IMR-90 (cell line): ENCODE measurements around the gene ARHGEF2. TPM values are rescaled to one million over a fixed set of nuclear protein-coding genes. Genes with fewer than 3 reads are reported as not detected.
A peak's percentile ranks its signal among the peaks of the same experiment; 100 is the strongest.

Source experiments
- ATAC-seq: fragments of 200-7000 bp; cut with Tn5 transposase; 2 replicates; pipeline ENCODE4 v1.9.1; 2020; ENCODE audit warnings: low read depth, mild to moderate bottlenecking, moderate library complexity
- BruUV-seq: library from RNA; stranded (reverse); fragments of 400-500 nt; replicated peaks from 2 replicates; lab custom pipeline; 2021; lab: Mats Ljungman, UMichigan
- CTCF ChIA-PET: fragments of 300-600 bp; formaldehyde crosslinking; extraction: SDS; loops from one replicate; lab custom pipeline; 2021; ENCODE audit warnings: antibody characterized with exemption; lab: Yijun Ruan, JAX
- POLR2A ChIA-PET: fragments of 300-600 bp; sonication (Branson Sonifier 250); formaldehyde crosslinking; loops from one replicate; lab custom pipeline; 2022; ENCODE audit warnings: antibody characterized with exemption; ENCODE audit not compliant: unreplicated experiment; lab: Charles Lee
- DNase-seq: peaks from one replicate; pipeline ENCODE4 v3.0.0; 2013
- H2AFZ ChIP-seq: replicated peaks from 2 replicates; pipeline ENCODE3; 2013; ENCODE audit warnings: low read length, mild to moderate bottlenecking; ENCODE audit not compliant: poor library complexity
- H2AK5ac ChIP-seq: 2 replicates; pipeline ENCODE4 v1.6.1; 2013; ENCODE audit warnings: low read depth, low read length, inconsistent platforms
- H2AK9ac ChIP-seq: replicated peaks from 2 replicates; pipeline ENCODE3; 2013; ENCODE audit warnings: mild to moderate bottlenecking, low read depth, low read length, moderate library complexity; ENCODE audit not compliant: poor library complexity
- H2BK120ac ChIP-seq: 2 replicates; pipeline ENCODE4 v1.6.1; 2013; ENCODE audit warnings: low read depth, low read length, inconsistent platforms
- H2BK15ac ChIP-seq: 3 replicates; pipeline ENCODE4 v1.6.1; 2013; ENCODE audit warnings: low read depth, low read length, inconsistent platforms
- H2BK20ac ChIP-seq: 2 replicates; pipeline ENCODE4 v1.6.1; 2013; ENCODE audit warnings: low read depth, mild to moderate bottlenecking, inconsistent platforms, low read length, moderate library complexity
- H2BK5ac ChIP-seq: 2 replicates; pipeline ENCODE4 v1.6.1; 2013; ENCODE audit warnings: mild to moderate bottlenecking, low read depth, low read length, inconsistent platforms; ENCODE audit not compliant: poor library complexity, severe bottlenecking
- H3K14ac ChIP-seq: replicated peaks from 2 replicates; pipeline ENCODE4 v1.6.1; 2013; ENCODE audit warnings: low read depth, low read length, inconsistent platforms
- H3K18ac ChIP-seq: 2 replicates; pipeline ENCODE4 v1.6.1; 2013; ENCODE audit warnings: low read depth, low read length, control low read depth
- H3K23ac ChIP-seq: 2 replicates; pipeline ENCODE4 v1.6.1; 2013; ENCODE audit warnings: low read depth, low read length, inconsistent platforms
- H3K27ac ChIP-seq: 2 replicates; pipeline ENCODE4 v1.5.1; 2013; ENCODE audit warnings: mild to moderate bottlenecking, control low read depth, low read length; ENCODE audit not compliant: insufficient read depth
- H3K27me3 ChIP-seq: 2 replicates; pipeline ENCODE4 v1.6.1; 2013; ENCODE audit warnings: low read length; ENCODE audit not compliant: control insufficient read depth, insufficient read depth
- H3K36me3 ChIP-seq: 2 replicates; pipeline ENCODE4 v1.6.1; 2013; ENCODE audit warnings: low read length, mixed read lengths; ENCODE audit not compliant: control insufficient read depth, insufficient read depth
- H3K4ac ChIP-seq: 2 replicates; pipeline ENCODE4 v1.6.1; 2013; ENCODE audit warnings: low read depth, low read length, inconsistent platforms
- H3K4me1 ChIP-seq: 2 replicates; pipeline ENCODE4 v1.6.1; 2013; ENCODE audit warnings: low read length, mixed read lengths; ENCODE audit not compliant: control insufficient read depth, insufficient read depth
- H3K4me2 ChIP-seq: 2 replicates; pipeline ENCODE4 v1.6.1; 2013; ENCODE audit warnings: low read depth, mild to moderate bottlenecking, control low read depth, low read length, moderate library complexity
- H3K4me3 ChIP-seq: 2 replicates; pipeline ENCODE4 v1.5.1; 2013; ENCODE audit warnings: low read depth, mild to moderate bottlenecking, control low read depth, low read length, moderate library complexity; ENCODE audit not compliant: insufficient read depth
- H3K56ac ChIP-seq: 2 replicates; pipeline ENCODE4 v1.6.1; 2013; ENCODE audit warnings: low read length, inconsistent platforms; ENCODE audit not compliant: insufficient read depth; ENCODE audit errors: extremely low read depth
- H3K79me1 ChIP-seq, 2 experiments: 2 replicates each; pipeline ENCODE4 v1.6.1; 2013; ENCODE audit warnings: low read length in 2 of 2, inconsistent platforms in 1 of 2, low read depth in 1 of 2
- H3K9ac ChIP-seq: 2 replicates; pipeline ENCODE4 v1.6.1; 2013; ENCODE audit warnings: low read depth, low read length, control low read depth
- H3K9me1 ChIP-seq: 2 replicates; pipeline ENCODE4 v1.6.1; 2013; ENCODE audit warnings: low read length, inconsistent platforms; ENCODE audit not compliant: insufficient read depth
- H3K9me3 ChIP-seq: 2 replicates; pipeline ENCODE4 v1.6.1; 2013; ENCODE audit warnings: low read length; ENCODE audit not compliant: control insufficient read depth, insufficient read depth
- H4K20me1 ChIP-seq: 2 replicates; pipeline ENCODE4 v1.6.1; 2013; ENCODE audit warnings: low read length, inconsistent platforms; ENCODE audit not compliant: insufficient read depth
- H4K5ac ChIP-seq: 2 replicates; pipeline ENCODE4 v1.6.1; 2013; ENCODE audit warnings: mild to moderate bottlenecking, low read depth, low read length, control low read depth
- H4K8ac ChIP-seq, 2 experiments: 2 replicates each; pipeline ENCODE4 v1.6.1; 2013; ENCODE audit warnings: low read depth in 2 of 2, low read length in 2 of 2, control low read depth in 1 of 2, inconsistent platforms in 1 of 2
- H4K91ac ChIP-seq: 2 replicates; pipeline ENCODE4 v1.6.1; 2013; ENCODE audit warnings: low read depth, low read length, inconsistent platforms; ENCODE audit not compliant: insufficient read depth
- CEBPB ChIP-seq: IDR thresholded peaks from 2 replicates; pipeline ENCODE4 v1.6.1; 2012; ENCODE audit warnings: low read depth, low read length, improper control_type of control experiment
- CTCF ChIP-seq: conservative IDR thresholded peaks from 2 replicates; pipeline ENCODE4 v1.5.1; 2012; ENCODE audit warnings: mild to moderate bottlenecking, low read depth, low read length, improper control_type of control experiment
- ELK1 ChIP-seq: fragments of 150-350 bp; IDR thresholded peaks from 2 replicates; pipeline ENCODE4 v1.6.1; 2016; ENCODE audit warnings: low read depth, mild to moderate bottlenecking, low read length, moderate library complexity, borderline replicate concordance
- MAFK ChIP-seq: IDR thresholded peaks from 2 replicates; pipeline ENCODE4 v1.6.1; 2012; ENCODE audit warnings: low read depth, low read length, improper control_type of control experiment
- MAZ ChIP-seq: IDR thresholded peaks from 2 replicates; pipeline ENCODE4 v1.6.1; 2012; ENCODE audit warnings: low read depth, mild to moderate bottlenecking, low read length, improper control_type of control experiment, moderate library complexity, borderline replicate concordance
- RAD21 ChIP-seq: IDR thresholded peaks from 2 replicates; pipeline ENCODE4 v1.6.1; 2012; ENCODE audit warnings: low read length, improper control_type of control experiment
- RCOR1 ChIP-seq: IDR thresholded peaks from 2 replicates; pipeline ENCODE4 v1.6.1; 2012; ENCODE audit warnings: mild to moderate bottlenecking, low read length, improper control_type of control experiment; ENCODE audit not compliant: insufficient replicate concordance
- RFX5 ChIP-seq: IDR thresholded peaks from 2 replicates; pipeline ENCODE4 v1.8.0; 2012; ENCODE audit warnings: low read depth, mild to moderate bottlenecking, low read length, moderate library complexity
- USF2 ChIP-seq: fragments of 150-350 bp; IDR thresholded peaks from 2 replicates; pipeline ENCODE4 v1.6.1; 2017; ENCODE audit warnings: mild to moderate bottlenecking, antibody characterized with exemption, low read length, low read depth
- WGBS, 2 experiments: methylation state at CpG; one replicate each; pipeline versions ENCODE4 v1.1.5 to v1.1.7; 2013; ENCODE audit warnings: missing lambda C conversion rate in 2 of 2; ENCODE audit not compliant: insufficient read length in 1 of 2; ENCODE audit errors: extremely low coverage in 2 of 2; 5-methylcytosine and 5-hydroxymethylcytosine counted together
- dilution Hi-C: fragments of 300-500 bp; cut with HindIII; formaldehyde crosslinking; loops from one replicate; pipeline ENCODE4 v1.14.3; 2018; ENCODE audit warnings: low sequenced_read_pairs; ENCODE audit not compliant: unreplicated experiment
- in situ Hi-C: fragments of 300-500 bp; cut with MboI; formaldehyde crosslinking; loops from 3 replicates; pipeline ENCODE4 v1.14.3; 2019; ENCODE audit warnings: low sequenced_read_pairs, inconsistent platforms, mixed read lengths
- intact Hi-C: fragments of 100-400 bp; cut with micrococcal nuclease; formaldehyde crosslinking; loops from 2 replicates; pipeline ENCODE4 v1.10.0; 2022
- polyA plus RNA-seq, 3 experiments: library from polyadenylated mRNA; depleted of rRNA; stranded (reverse); fragments of >200 nt; gene quantifications; 2 replicates each; pipeline ENCODE4 v1.2.3, GENCODE V29; 2012; ENCODE audit warnings: low replicate concordance in 1 of 3
- total RNA-seq: library from RNA; depleted of rRNA; stranded (reverse); fragments of >200 nt; gene quantifications from 2 replicates; pipeline ENCODE4 v1.2.3, GENCODE V29; 2012

Gene ARHGEF2
- total and polyA plus RNA-seq, 2 of the 4 experiments (the other 2 are of a cell fraction): 91.8 to 117 TPM

- in situ Hi-C loops (no loop called here), intact Hi-C loops (no loop called here), dilution Hi-C loops (no loop called here)
- Histone ChIP-seq H2BK20ac (no peak overlapping the region), H3K23ac (no peak overlapping the region), H3K79me1 (peaks cover 7 to 48% of the 10 kb centered on the region in 2 experiments; a peak in 3 of 4 replicates), H3K27ac (no peak overlapping the region), H2BK120ac (no peak overlapping the region), H3K9me3 (no peaks in the 10 kb centered on the region), H3K9ac (no peak overlapping the region), H3K4me1 (peaks cover 7% of the 10 kb centered on the region; the same call in 1 of the 2 replicates), H2BK15ac (no peak overlapping the region), H2AK5ac (no peak overlapping the region), H2AFZ (no peak overlapping the region), H2BK5ac (no peak overlapping the region), H4K20me1 (peaks cover 41% of the 10 kb centered on the region), H3K27me3 (no peaks in the 10 kb centered on the region), H3K4me2 (peak overlapping the region; percentile 55), H3K56ac (no peak overlapping the region), H3K4ac (no peak overlapping the region), H4K8ac (no peak overlapping the region), H3K18ac (no peak overlapping the region), H3K4me3 (no peak overlapping the region), H4K91ac (no peak overlapping the region), H3K9me1 (0 out of 2 replicates have a peak, but pooled peaks cover 2% of the 10 kb centered on the region), H3K36me3 (peaks cover 43% of the 10 kb centered on the region), H4K5ac (no peak overlapping the region), H2AK9ac (no peak overlapping the region), H3K14ac (no peak overlapping the region)
- TF ChIP-seq USF2: no peak
- no peak for TF ChIP-seq CEBPB
- no peak for TF ChIP-seq MAZ
- no peak for TF ChIP-seq RCOR1
- no peak for TF ChIP-seq CTCF
- TF ChIP-seq MAFK: no peak
- TF ChIP-seq ELK1: no peak
- no peak for TF ChIP-seq RFX5
- TF ChIP-seq RAD21: no peak
- POLR2A ChIA-PET: interaction anchor here (0.7 kb wide), 1 partner anchor 8 kb away, joined by 3 read pairs; no protein-coding TSS in a partner anchor
- DNase-seq (no peak), ATAC-seq (no peak)
- CTCF ChIA-PET: interaction anchor here (1.4 kb wide), 1 partner anchor 14 kb away, joined by 4 read pairs; no protein-coding TSS in a partner anchor
- no CpG with 5 or more reads among the region's 1 CpG for WGBS, 2 experiments
- BruUV-seq: TSS peak; percentile 40
Measured at GRCh38 chr1:155932081-155932480, 46.3 kb downstream of the ARHGEF2 start.
